GM19193 (cell line): Measurements from ENCODE around the gene SOX10.

ENCODE experiments used
- POLR2A ChIP-seq: IDR thresholded peaks from 4 replicates; pipeline ENCODE4 v1.6.1; 2011; ENCODE audit not compliant: insufficient read depth, insufficient read length; ENCODE audit errors: extremely low read depth

SOX10 gene

DNA sequence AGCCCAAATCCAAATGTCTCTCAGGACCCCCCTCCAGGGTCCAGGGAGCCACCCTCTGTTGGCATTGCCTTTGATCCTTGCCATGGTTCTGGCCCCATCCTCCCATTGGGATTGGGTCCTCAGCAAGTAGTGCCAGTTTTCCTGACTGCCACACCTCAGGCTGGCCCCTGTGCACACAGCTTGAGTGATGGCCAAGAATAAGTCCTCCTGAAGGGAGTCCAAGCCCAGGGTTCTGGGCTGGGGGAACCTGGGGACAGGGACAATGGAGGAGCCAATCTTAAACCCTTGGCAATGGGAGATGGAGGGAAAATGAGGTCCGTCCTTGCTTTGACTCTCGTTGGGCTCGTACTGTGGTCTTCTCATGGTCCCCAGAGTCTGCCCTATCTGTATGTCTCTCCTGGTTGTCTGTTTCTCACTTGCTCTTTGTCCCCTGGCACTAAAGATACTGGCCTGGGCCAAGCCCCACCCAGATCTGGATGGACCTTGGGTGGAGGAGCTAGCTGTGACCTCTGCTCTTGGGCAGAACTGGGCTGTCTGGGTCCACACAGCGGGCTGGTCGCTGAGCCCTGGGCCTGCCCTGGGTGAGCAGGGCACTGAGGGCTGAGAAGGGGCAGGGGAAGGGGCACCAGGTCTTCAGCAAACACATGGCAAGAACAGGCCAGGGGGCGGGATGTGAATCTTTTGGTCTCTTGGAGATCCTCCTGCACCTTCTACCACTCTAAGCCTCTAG, 2.9 kb downstream of the SOX10 start:
- no peak for TF ChIP-seq POLR2A

GRCh38 chr22:37979782-37980181, 4.6 kb downstream of the SOX10 start:
- TF ChIP-seq POLR2A, result no peak

DNA sequence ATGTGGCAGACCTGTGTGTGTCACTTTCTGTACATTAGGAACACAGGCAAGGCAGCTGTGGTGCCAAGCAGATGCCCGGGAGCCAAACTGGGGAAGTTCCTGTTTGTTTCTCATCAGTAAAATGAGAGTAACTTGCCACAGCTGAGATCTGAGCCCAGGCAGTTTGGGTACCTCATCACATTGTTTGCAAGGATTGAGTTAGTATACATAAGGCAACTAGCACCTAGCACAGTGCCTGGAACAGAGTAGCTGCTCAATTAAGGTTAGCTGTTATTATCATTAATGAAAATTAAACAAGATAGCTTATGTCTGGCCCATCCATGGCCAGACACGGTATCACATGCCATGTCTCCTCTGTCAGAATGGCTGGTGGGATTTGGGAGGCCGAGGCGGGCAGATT, 7.8 kb downstream of the SOX10 start:
- TF ChIP-seq POLR2A, result no peak

DNA sequence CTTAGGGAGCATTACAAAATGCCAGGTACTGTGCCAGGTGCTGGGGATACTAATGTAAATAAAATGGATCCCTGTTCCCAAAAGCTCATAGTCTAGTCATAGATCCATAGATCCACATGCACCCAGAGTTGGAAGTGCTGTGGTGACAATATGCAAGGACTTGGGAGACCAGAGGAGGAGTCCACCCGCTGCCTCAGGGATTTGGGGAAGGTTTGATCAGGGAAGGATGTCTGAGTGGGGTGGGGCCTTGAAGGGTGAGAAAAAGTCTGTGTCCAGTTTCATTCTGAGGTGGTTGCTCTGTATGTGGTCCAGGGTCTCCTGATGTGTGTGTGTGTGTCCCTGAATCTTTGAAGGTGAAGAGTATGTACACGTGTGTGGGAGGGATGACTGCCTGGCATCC, 9.2 kb downstream of the SOX10 start:
- TF ChIP-seq POLR2A, result no peak

- TF ChIP-seq POLR2A, result no peak
Observed at GRCh38 chr22:37973271-37974170, 10.8 kb downstream of the SOX10 start.

DNA sequence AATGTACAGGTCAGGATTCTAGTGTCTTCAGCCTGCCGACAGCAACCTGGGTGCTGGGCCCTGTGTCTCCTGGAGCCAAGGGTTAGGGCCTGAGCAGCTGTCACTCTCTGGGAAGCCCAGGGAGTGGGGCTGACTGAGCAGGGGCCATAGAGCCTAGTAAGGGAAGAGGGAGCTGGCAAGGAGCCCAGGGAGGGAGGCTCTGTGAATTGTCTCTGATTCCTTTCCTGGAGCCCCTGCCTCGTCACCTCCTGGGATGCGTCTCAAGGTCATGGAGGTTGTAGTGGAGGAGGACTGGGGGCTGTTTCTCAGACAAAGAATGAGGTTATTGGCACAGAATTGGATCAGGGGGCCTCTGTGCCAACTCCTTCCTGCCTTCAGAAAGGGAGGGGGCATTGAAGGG, 11.8 kb downstream of the SOX10 start:
- TF ChIP-seq POLR2A, result no peak

DNA sequence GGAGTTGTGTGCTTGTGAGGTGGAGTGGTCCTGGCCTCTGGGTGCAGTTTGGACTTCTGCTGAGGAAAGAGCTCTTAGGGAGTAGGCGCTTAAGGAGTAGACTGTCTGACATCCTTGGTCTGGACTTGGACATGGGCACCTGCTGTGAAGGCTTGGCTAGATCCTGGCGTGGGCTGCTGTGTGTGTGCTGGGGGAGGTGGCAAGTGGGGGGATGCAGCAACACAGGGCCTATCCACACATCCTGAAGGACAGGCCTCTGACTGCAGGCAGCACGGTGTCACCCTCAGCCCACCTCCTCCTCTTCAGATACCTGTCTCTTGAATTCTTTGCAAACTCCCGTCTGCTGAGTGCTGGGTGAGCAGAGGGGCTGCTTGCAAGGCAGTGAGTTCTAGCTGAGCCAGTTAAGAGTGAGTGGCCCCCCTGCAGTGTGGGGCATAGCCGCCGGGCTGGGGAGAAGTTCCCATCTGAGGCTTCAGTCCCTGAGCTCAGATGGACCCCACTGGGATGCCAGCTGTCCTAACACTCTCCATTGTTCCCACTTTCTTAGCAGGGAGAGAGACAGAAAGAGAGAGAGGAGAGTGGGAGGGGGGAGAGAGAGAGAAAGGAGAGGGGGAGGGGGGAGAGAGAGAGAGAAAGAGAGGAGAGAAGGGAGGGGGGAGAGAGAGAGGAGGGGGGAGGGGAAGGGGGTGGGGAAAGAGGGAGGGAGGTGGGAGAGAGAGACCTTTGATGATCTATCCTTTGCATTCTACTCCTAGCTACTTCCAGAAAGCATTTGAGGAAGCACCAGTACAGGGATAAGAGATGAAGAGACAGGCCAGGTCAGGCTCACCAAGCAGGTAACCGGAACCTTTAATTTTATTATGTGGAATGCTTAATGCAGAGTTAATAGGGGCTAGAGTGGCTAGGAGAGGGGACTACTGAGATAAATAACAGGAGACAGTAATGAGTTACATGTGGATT, 12.6 kb downstream of the SOX10 start:
- no peak for TF ChIP-seq POLR2A

DNA sequence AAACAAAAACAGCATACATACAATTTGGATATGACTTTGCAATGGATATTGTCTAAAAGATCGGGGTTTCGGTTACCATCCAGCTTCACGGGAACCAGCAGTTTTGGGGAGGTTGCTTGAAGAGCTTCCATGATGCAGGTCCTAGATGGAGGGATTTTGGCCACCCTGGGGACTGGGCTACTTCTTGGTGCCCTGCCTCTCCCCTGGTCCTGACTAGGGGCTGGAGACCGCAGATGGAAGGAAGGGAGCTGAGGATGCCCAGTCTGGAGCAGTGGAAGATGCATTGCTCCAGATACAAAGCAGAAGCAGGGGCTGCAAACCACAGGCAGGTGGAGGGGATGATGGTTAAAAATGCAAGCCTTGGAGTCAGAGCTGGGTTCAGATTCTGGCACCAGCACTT, 13.5 kb downstream of the SOX10 start:
- no peak for TF ChIP-seq POLR2A

GRCh38 chr22:37968452-37969251, 15.7 kb downstream of the SOX10 start:
- no peak for TF ChIP-seq POLR2A

GRCh38 chr22:37967637-37968451, 16.5 kb downstream of the SOX10 start:
- no peak for TF ChIP-seq POLR2A

- no peak for TF ChIP-seq POLR2A
Observed at GRCh38 chr22:37967147-37967546, 17.2 kb downstream of the SOX10 start.

DNA sequence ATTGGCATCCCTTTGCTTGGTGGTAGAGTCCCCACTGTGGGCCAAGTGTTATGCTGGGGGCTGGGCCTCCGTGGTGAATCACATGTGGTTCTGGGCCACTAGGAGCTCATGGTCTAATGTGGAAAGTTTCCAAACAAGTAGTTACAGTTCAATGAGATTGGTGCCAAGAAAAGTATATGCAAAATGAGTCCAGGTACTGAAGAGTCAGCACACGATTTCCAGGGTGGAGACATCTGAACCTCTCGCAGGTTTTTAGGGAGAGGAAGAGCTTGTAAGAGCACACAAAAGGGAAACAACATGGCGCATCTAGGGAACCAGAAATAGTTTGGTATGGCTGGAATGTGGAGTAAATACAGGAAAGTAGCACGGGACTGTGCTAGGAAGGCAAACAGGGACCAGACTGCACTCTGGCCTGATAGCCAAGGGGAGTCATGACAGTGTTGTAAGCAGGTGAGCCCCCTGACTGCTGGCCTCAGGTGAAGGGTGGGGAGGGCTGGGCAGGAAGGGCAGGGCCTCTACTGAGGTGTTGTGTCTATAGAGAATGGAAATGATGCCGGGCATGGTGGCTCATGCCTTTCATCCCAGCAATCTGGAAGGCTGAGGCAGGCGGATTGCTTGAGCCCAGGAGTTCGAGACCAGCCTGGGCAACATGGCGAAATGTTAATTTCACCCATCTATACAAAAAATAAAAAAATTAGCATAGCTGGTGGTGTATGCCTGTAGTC, 18.3 kb downstream of the SOX10 start:
- no peak for TF ChIP-seq POLR2A

DNA sequence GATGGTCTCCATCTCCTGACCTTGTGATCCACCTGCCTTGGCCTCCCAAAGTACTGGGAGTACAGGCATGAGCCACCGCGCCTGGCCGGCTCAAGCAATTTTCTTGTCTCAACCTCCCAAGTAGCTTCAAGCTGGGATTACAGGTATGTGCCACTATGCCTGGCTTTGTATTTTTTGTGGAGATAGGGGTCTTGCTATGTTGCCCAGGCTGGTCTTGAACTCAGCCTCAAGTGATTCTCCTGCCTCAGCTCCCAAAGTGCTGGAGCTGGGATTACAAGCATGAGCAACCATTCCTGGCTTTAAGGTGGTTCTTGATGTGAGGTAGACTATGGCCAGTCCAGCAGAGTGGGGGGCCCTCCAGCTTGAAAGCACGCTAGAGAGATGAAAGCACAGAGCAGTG, 23.3 kb downstream of the SOX10 start:
- no peak for TF ChIP-seq POLR2A
